HG03342 (cell line): Measurements from ENCODE around the gene ZNF165.
"Not testable (repeated sequence)": the region's sequence is repeated elsewhere in the genome, so short reads cannot be mapped to it uniquely, and the experiment has no call there.

ENCODE experiments used
- ATAC-seq: cut with Tn5 transposase; IDR thresholded peaks from one replicate; pipeline ENCODE4 v1.9.1; 2021; ENCODE audit warnings: mild to moderate bottlenecking, moderate library complexity; ENCODE audit not compliant: unreplicated experiment

Gene ZNF165

GRCh38 chr6:28080381-28080630, at the start of gene ZNF165:
Gene ZNF165, plus strand, starts transcription at chr6:28080568. Its CDS starts 4,913 bp downstream, at chr6:28085481.
- ATAC-seq, result peak; percentile 8

- no peak for ATAC-seq
Measured at GRCh38 chr6:28053584-28053983, 26.8 kb upstream of the ZNF165 start.

GRCh38 chr6:28060405-28060804, 20.0 kb upstream of the ZNF165 start:
- ATAC-seq, result no peak

GRCh38 chr6:28064272-28064671, 16.1 kb upstream of the ZNF165 start:
- no peak for ATAC-seq

- ATAC-seq, result no peak
Measured at GRCh38 chr6:28068067-28068466, 12.3 kb upstream of the ZNF165 start.

- not testable (repeated sequence) for ATAC-seq
Measured at GRCh38 chr6:28070968-28071367, 9.4 kb upstream of the ZNF165 start.

GRCh38 chr6:28078050-28078449, 2.3 kb upstream of the ZNF165 start:
- ATAC-seq, result no peak

- ATAC-seq, result no peak
Measured at GRCh38 chr6:28078836-28079235, 1.5 kb upstream of the ZNF165 start.

- peak; percentile 66 for ATAC-seq
Measured at GRCh38 chr6:28080631-28081485, 490 bp downstream of the ZNF165 start.

- peak; percentile 45 for ATAC-seq
Measured at GRCh38 chr6:28081486-28081751, 1.1 kb downstream of the ZNF165 start.

- no peak for ATAC-seq
Measured at GRCh38 chr6:28082939-28083338, 2.6 kb downstream of the ZNF165 start.

- no peak for ATAC-seq
Measured at GRCh38 chr6:28089054-28089453, 8.7 kb downstream of the ZNF165 start.

GRCh38 chr6:28090917-28091586, 10.7 kb downstream of the ZNF165 start:
- no peak for ATAC-seq

GRCh38 chr6:28102222-28102621, 21.9 kb downstream of the ZNF165 start:
- not testable (repeated sequence) for ATAC-seq

- not testable (repeated sequence) for ATAC-seq
Measured at GRCh38 chr6:28102699-28103098, 22.3 kb downstream of the ZNF165 start.

- peak; percentile 97 for ATAC-seq
Measured at GRCh38 chr6:28104392-28105244, 24.2 kb downstream of the ZNF165 start.

- peak; percentile 22 for ATAC-seq
Measured at GRCh38 chr6:28105245-28105639, 24.9 kb downstream of the ZNF165 start.

GRCh38 chr6:28107506-28107905, 27.1 kb downstream of the ZNF165 start:
- no peak for ATAC-seq

GRCh38 chr6:28111964-28112363, 31.6 kb downstream of the ZNF165 start:
- no peak for ATAC-seq

GRCh38 chr6:28115799-28116198, 35.4 kb downstream of the ZNF165 start:
- no peak for ATAC-seq

GRCh38 chr6:28117386-28118050, 37.1 kb downstream of the ZNF165 start:
- no peak for ATAC-seq
